ENCODE results near the gene RRAGC. TPM values are rescaled to one million over a fixed set of nuclear protein-coding genes. Genes with fewer than 3 reads are reported as not detected.

RRAGC gene
- total and polyA plus RNA-seq, 2 of the 13 experiments (the other 11 are each of a cell fraction or from before 2014, with no cell fraction given) = 7.6 to 8.0 TPM

GRCh38 chr1:38819040-38819439 is 40.5 kb downstream of the RRAGC start:
- no peaks in the 10 kb centered on the region for H3K9me3 ChIP-seq (ENCODE audit: low read length)
- H3K9ac ChIP-seq (ENCODE audit: insufficient read depth, low read depth, low read length) = no peak overlapping the region
- ChIA-PET POLR2A (no interaction called here), CTCF (ENCODE audit: low intra/inter-chr PET ratio, low total read pairs) (interaction anchor here (1.4 kb wide), 1 partner anchor 781 kb away, joined by 3 read pairs; no protein-coding TSS in a partner anchor)
- no peaks in the 10 kb centered on the region for H4K20me1 ChIP-seq (ENCODE audit: insufficient read depth, low read length)
- intact Hi-C loops (cut with micrococcal nuclease; ENCODE audit: unreplicated experiment) (loop anchor here (10.0 kb wide), 1 partner anchor 574 kb away; no protein-coding TSS in a partner anchor), in situ Hi-C loops (cut with HindIII; ENCODE audit: extremely low pct_ligation_motif_present, low pct_unique_long_range_greater_than_20kb) (loop anchor here (5.0 kb wide), 2 partner anchors 212 to 777 kb away; no protein-coding TSS in a partner anchor)
- H3K27me3 ChIP-seq (ENCODE audit: control insufficient read depth in 1 of 2, insufficient read depth in 2 of 2, low read length in 2 of 2) = peaks cover 2 to 60% of the 10 kb centered on the region in 2 experiments
- no peaks in the 10 kb centered on the region for H3K79me2 ChIP-seq (ENCODE audit: insufficient read depth, low read length)
- no TSS peak for BruUV-seq (replicated peaks)
- peak overlapping the region; percentile 82 for H3K4me2 ChIP-seq (ENCODE audit: low read depth, low read length)
- H3K4me3 ChIP-seq (replicated peaks in 1 of 3; ENCODE audit: insufficient read depth in 1 of 3, low read depth in 2 of 3, low read length in 3 of 3) = peak overlapping the region in 1 of 3 experiments; percentile 64; a peak in 1 of 6 replicates
- no peak overlapping the region for H2AFZ ChIP-seq (ENCODE audit: low read length)
- no peak for DNase-seq (ENCODE audit: low spot score)
- peaks cover 24% of the 10 kb centered on the region for H3K4me1 ChIP-seq (ENCODE audit: insufficient read depth, low read length)
- FAIRE-seq = no peak
- TF ChIP-seq ZNF383 (CRISPR knock-in tag; IDR thresholded peaks at IDR 0.05; ENCODE audit: borderline replicate concordance) = no peak
- TF ChIP-seq DDIT3 (CRISPR knock-in tag; IDR thresholded peaks at IDR 0.05) = no peak
- no peak for TF ChIP-seq ZNF335 (CRISPR knock-in tag; IDR thresholded peaks at IDR 0.05)
- no peak for TF ChIP-seq ZSCAN12 (CRISPR knock-in tag; IDR thresholded peaks at IDR 0.05)
- no peak for TF ChIP-seq KIAA2018 (CRISPR knock-in tag; IDR thresholded peaks at IDR 0.05; ENCODE audit: borderline replicate concordance)
- no peak for TF ChIP-seq RNF219 (CRISPR knock-in tag; IDR thresholded peaks at IDR 0.05)
- no peak for TF ChIP-seq NR2F6 (IDR thresholded peaks at IDR 0.05)
- TF ChIP-seq NR2F6 (CRISPR knock-in tag; IDR thresholded peaks at IDR 0.05) = no peak
- no peak for TF ChIP-seq MEF2D (CRISPR knock-in tag; IDR thresholded peaks at IDR 0.05)
- no peak for TF ChIP-seq ARID2 (CRISPR knock-in tag; IDR thresholded peaks at IDR 0.05; ENCODE audit: borderline replicate concordance)
- no peak for TF ChIP-seq HOXA7 (CRISPR knock-in tag; IDR thresholded peaks at IDR 0.05)
- TF ChIP-seq MYC (CRISPR knock-in tag; IDR thresholded peaks at IDR 0.05; ENCODE audit: borderline replicate concordance) = no peak
- no peak overlapping the region for H3K27ac ChIP-seq (ENCODE audit: extremely low read length, insufficient read depth, low read length)
- no peak for ATAC-seq
- H3K36me3 ChIP-seq (replicated peaks in 1 of 2; ENCODE audit: control insufficient read depth in 1 of 2, insufficient read depth in 2 of 2, low read length in 2 of 2) = no peaks in the 10 kb centered on the region
- WGBS (ENCODE audit: low lambda C conversion rate) = 52% methylated on average over 10 of the region's 10 CpGs
